MM.1S (cell line): ENCODE measurements around the gene CLCNKB.
"Not testable (repeated sequence)": the region's sequence is repeated elsewhere in the genome, so short reads cannot be mapped to it uniquely, and the experiment has no call there.

Experiments used
- DNase-seq: peaks from one replicate; pipeline ENCODE4 v3.0.0-alpha.2; 2015
- H2AFZ ChIP-seq: fragments of 300-600 bp; sonication (generic); 2 replicates; pipeline ENCODE4 v1.6.0; 2016; ENCODE audit warnings: antibody characterized with exemption, low read length
- H3F3A ChIP-seq: fragments of 300-600 bp; sonication (generic); 2 replicates; pipeline ENCODE4 v1.6.1; 2016; ENCODE audit warnings: mild to moderate bottlenecking, antibody characterized with exemption, low read length, moderate library complexity, mixed read lengths; ENCODE audit not compliant: insufficient read depth
- H3K27ac ChIP-seq: fragments of 300-600 bp; sonication (generic); 2 replicates; pipeline ENCODE4 v1.5.1; 2016; ENCODE audit warnings: mild to moderate bottlenecking, low read length
- H3K27me3 ChIP-seq: fragments of 300-600 bp; sonication (generic); replicated peaks from 2 replicates; pipeline ENCODE4 v1.6.0; 2016; ENCODE audit warnings: low read length; ENCODE audit not compliant: insufficient read depth
- H3K36me3 ChIP-seq: fragments of 300-600 bp; sonication (generic); replicated peaks from 2 replicates; pipeline ENCODE4 v1.6.1; 2016; ENCODE audit warnings: mild to moderate bottlenecking, low read length, mixed read lengths; ENCODE audit not compliant: insufficient read depth
- H3K4me1 ChIP-seq: fragments of 300-600 bp; sonication (generic); 2 replicates; pipeline ENCODE4 v1.6.1; 2016; ENCODE audit warnings: low read length, mixed read lengths
- H3K4me2 ChIP-seq: fragments of 300-600 bp; sonication (generic); 2 replicates; pipeline ENCODE4 v1.6.0; 2016; ENCODE audit warnings: low read depth, low read length
- H3K4me3 ChIP-seq: fragments of 300-600 bp; sonication (generic); 2 replicates; pipeline ENCODE4 v1.5.1; 2016; ENCODE audit warnings: low read length, mixed read lengths
- H3K79me2 ChIP-seq: fragments of 300-600 bp; sonication (generic); 2 replicates; pipeline ENCODE4 v1.6.1; 2016; ENCODE audit warnings: mixed run types, low read length, mixed read lengths
- H3K9ac ChIP-seq: fragments of 300-600 bp; sonication (generic); 2 replicates; pipeline ENCODE4 v1.6.1; 2016; ENCODE audit warnings: low read length, mixed read lengths
- H3K9me2 ChIP-seq: fragments of 300-600 bp; sonication (generic); replicated peaks from 2 replicates; pipeline ENCODE4 v1.6.1; 2016; ENCODE audit warnings: mild to moderate bottlenecking, low read length, mixed read lengths; ENCODE audit not compliant: insufficient read depth
- H3K9me3 ChIP-seq: fragments of 300-600 bp; sonication (generic); replicated peaks from 2 replicates; pipeline ENCODE4 v1.6.1; 2016; ENCODE audit warnings: mild to moderate bottlenecking, low read length, mixed read lengths; ENCODE audit not compliant: insufficient read depth
- H4K20me1 ChIP-seq: fragments of 300-600 bp; sonication (generic); 2 replicates; pipeline ENCODE4 v1.6.1; 2016; ENCODE audit warnings: mild to moderate bottlenecking, low read length, moderate library complexity, mixed read lengths; ENCODE audit not compliant: insufficient read depth
- EZH2 ChIP-seq: fragments of 300-600 bp; sonication (generic); optimal IDR thresholded peaks from 2 replicates; pipeline ENCODE3; 2017; ENCODE audit warnings: low read depth, mild to moderate bottlenecking, antibody characterized with exemption, low read length, mixed read lengths
- EZH2phosphoT487 ChIP-seq: fragments of 300-600 bp; sonication (generic); IDR thresholded peaks from 2 replicates; pipeline ENCODE4 v1.6.1; 2018; ENCODE audit warnings: antibody characterized with exemption, low read length
- TF ChIP-seq, protein P1 (sequence below): fragments of 300-600 bp; sonication (generic); IDR thresholded peaks from 2 replicates; pipeline ENCODE4 v1.5.1; 2016; ENCODE audit warnings: antibody characterized with exemption, low read length, mixed read lengths

Gene CLCNKB

GRCh38 chr1:16022393-16022792, 21.2 kb upstream of the CLCNKB start:
- Histone ChIP-seq H3K9ac (no peak overlapping the region), H3F3A (no peaks in the 10 kb centered on the region), H3K4me1 (no peaks in the 10 kb centered on the region), H3K9me3 (no peaks in the 10 kb centered on the region), H3K27me3 (peaks cover 81% of the 10 kb centered on the region), H4K20me1 (no peaks in the 10 kb centered on the region), H3K4me3 (no peak overlapping the region), H3K27ac (no peak overlapping the region), H3K4me2 (no peak overlapping the region), H3K9me2 (no peaks in the 10 kb centered on the region), H2AFZ (no peak overlapping the region), H3K79me2 (no peaks in the 10 kb centered on the region), H3K36me3 (no peaks in the 10 kb centered on the region)
- no peak for DNase-seq
- no peak for TF ChIP-seq EZH2
- TF ChIP-seq, protein P1, sequence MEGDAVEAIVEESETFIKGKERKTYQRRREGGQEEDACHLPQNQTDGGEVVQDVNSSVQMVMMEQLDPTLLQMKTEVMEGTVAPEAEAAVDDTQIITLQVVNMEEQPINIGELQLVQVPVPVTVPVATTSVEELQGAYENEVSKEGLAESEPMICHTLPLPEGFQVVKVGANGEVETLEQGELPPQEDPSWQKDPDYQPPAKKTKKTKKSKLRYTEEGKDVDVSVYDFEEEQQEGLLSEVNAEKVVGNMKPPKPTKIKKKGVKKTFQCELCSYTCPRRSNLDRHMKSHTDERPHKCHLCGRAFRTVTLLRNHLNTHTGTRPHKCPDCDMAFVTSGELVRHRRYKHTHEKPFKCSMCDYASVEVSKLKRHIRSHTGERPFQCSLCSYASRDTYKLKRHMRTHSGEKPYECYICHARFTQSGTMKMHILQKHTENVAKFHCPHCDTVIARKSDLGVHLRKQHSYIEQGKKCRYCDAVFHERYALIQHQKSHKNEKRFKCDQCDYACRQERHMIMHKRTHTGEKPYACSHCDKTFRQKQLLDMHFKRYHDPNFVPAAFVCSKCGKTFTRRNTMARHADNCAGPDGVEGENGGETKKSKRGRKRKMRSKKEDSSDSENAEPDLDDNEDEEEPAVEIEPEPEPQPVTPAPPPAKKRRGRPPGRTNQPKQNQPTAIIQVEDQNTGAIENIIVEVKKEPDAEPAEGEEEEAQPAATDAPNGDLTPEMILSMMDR: no peak
- no peak for TF ChIP-seq EZH2phosphoT487

DNA sequence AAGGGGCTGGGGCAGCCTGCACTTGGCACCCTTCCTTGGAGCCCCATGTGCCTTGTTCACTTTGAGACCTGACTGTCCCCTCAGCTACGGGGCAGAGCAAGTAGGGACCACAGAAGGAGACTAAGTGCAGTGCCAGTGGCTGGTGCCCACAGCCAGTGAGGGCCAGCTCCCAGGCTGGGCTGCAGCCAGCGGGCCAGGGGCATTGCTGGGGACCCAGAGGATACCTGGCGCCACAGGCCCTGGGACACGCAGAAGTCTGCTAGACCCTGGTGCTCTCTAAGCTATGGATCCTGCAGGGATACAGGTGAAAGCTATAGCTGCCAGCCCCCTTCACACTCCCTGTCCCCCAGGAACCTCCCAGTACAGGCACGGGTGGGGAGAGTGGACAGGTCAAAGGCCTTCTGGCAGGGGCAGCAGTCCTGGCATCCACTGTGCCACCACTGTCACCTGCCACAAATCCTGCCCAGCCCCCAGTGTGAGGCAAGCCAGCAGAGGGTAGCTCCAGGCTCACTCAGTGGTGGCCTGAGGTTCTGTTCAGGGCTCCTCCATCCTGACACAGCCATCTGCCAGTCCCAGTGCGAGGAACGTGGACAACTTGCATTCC, 20.4 kb upstream of the CLCNKB start:
- no peaks in the 10 kb centered on the region for H3K36me3 ChIP-seq
- no peak overlapping the region for H3K9ac ChIP-seq
- no peaks in the 10 kb centered on the region for H3K79me2 ChIP-seq
- peaks cover 80% of the 10 kb centered on the region for H3K27me3 ChIP-seq
- no peak overlapping the region for H3K4me2 ChIP-seq
- no peaks in the 10 kb centered on the region for H4K20me1 ChIP-seq
- H2AFZ ChIP-seq: no peak overlapping the region
- no peak overlapping the region for H3K4me3 ChIP-seq
- no peaks in the 10 kb centered on the region for H3K4me1 ChIP-seq
- no peaks in the 10 kb centered on the region for H3K9me2 ChIP-seq
- H3K9me3 ChIP-seq: no peaks in the 10 kb centered on the region
- H3K27ac ChIP-seq: no peak overlapping the region
- TF ChIP-seq, protein P1: no peak
- TF ChIP-seq EZH2phosphoT487 (no peak), EZH2 (no peak)
- H3F3A ChIP-seq: no peaks in the 10 kb centered on the region
- no peak for DNase-seq

DNA sequence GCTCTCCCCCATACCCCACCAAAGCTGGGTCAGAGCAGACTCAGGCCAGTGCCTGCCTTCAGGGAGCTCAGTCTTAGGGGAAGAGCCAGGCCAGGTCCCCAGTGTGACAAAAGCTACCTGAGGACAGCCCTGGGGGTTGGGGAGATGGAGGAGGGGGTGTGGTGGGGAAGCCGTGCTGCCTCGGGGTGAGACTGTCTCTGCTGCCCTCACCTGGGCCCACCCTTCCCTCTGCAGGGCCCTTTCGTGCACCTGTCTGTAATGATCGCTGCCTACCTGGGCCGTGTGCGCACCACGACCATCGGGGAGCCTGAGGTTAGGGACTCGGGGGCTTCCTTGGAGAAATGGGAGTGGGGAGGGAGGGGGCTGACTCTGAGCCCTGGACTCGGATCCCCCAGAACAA, 17.3 kb upstream of the CLCNKB start:
- H3K9ac ChIP-seq, H3K27ac ChIP-seq, DNase-seq, H3F3A ChIP-seq, H3K9me2 ChIP-seq, H3K9me3 ChIP-seq, H3K36me3 ChIP-seq, H3K79me2 ChIP-seq, H2AFZ ChIP-seq, H3K4me1 ChIP-seq, H4K20me1 ChIP-seq: not testable (repeated sequence)
- Histone ChIP-seq H3K4me2 (peak overlapping the region; percentile 45; the same call in 1 of the 2 replicates), H3K27me3 (peaks cover 88% of the 10 kb centered on the region), H3K4me3 (0 out of 2 replicates have a peak overlapping the region, but pooled peaks have one; percentile 24)

- Histone ChIP-seq H3K9me2 (no peaks in the 10 kb centered on the region), H3K4me2 (peak overlapping the region; percentile 45; the same call in 1 of the 2 replicates), H3K4me1 (no peaks in the 10 kb centered on the region), H3K27me3 (peaks cover 89% of the 10 kb centered on the region), H4K20me1 (no peaks in the 10 kb centered on the region), H3K9me3 (no peaks in the 10 kb centered on the region), H2AFZ (peak overlapping the region; percentile 19; the same call in 1 of the 2 replicates), H3F3A (no peaks in the 10 kb centered on the region), H3K9ac (no peak overlapping the region), H3K79me2 (no peaks in the 10 kb centered on the region), H3K4me3 (peak overlapping the region; percentile 24; the same call in 1 of the 2 replicates), H3K27ac (no peak overlapping the region), H3K36me3 (no peaks in the 10 kb centered on the region)
- DNase-seq: peak; percentile 16
- TF ChIP-seq EZH2 (no peak), EZH2phosphoT487 (no peak)
- TF ChIP-seq, protein P1: no peak
These were observed 16.7 kb upstream of the CLCNKB start for GRCh38 chr1:16026723-16027484.
